Neuronal stem cell (in vitro differentiated cells): ENCODE data around the gene XPO4.

Source experiments
- DNase-seq: peaks from one replicate; pipeline ENCODE4 v3.0.0-alpha.2; 2013; ENCODE audit warnings: low spot score
- H2AFZ ChIP-seq: one replicate; pipeline ENCODE4 v1.6.1; 2013; ENCODE audit warnings: mild to moderate bottlenecking, low read length, inconsistent platforms
- H2AK5ac ChIP-seq: 2 replicates; pipeline ENCODE4 v1.6.1; 2013; ENCODE audit warnings: low read depth, mild to moderate bottlenecking, inconsistent platforms, low read length, moderate library complexity, mixed read lengths
- H2BK120ac ChIP-seq: 2 replicates; pipeline ENCODE4 v1.6.1; 2013; ENCODE audit warnings: low read depth, mild to moderate bottlenecking, inconsistent platforms, low read length, moderate library complexity, mixed read lengths
- H2BK12ac ChIP-seq: one replicate; pipeline ENCODE4 v1.6.1; 2013; ENCODE audit warnings: low read length, inconsistent platforms
- H2BK15ac ChIP-seq: 2 replicates; pipeline ENCODE4 v1.6.1; 2013; ENCODE audit warnings: mild to moderate bottlenecking, low read length, inconsistent platforms, mixed read lengths
- H2BK5ac ChIP-seq: one replicate; pipeline ENCODE4 v1.6.1; 2013; ENCODE audit warnings: inconsistent platforms, mild to moderate bottlenecking, low read length, moderate library complexity
- H3K14ac ChIP-seq: one replicate; pipeline ENCODE4 v1.6.1; 2013; ENCODE audit warnings: low read length, inconsistent platforms
- H3K18ac ChIP-seq: 2 replicates; pipeline ENCODE4 v1.6.1; 2013; ENCODE audit warnings: low read length, inconsistent platforms
- H3K23ac ChIP-seq: 2 replicates; pipeline ENCODE4 v1.6.1; 2013; ENCODE audit warnings: low read depth, mild to moderate bottlenecking, mixed read lengths, low read length, inconsistent platforms; ENCODE audit not compliant: poor library complexity
- H3K27ac ChIP-seq: replicated peaks from 3 replicates; pipeline ENCODE4 v1.5.1; 2013; ENCODE audit warnings: low read length, inconsistent platforms
- H3K27me3 ChIP-seq, 3 experiments: 2 replicates each; pipeline ENCODE4 v1.6.1; 2013; ENCODE audit warnings: low read length in 3 of 3, mild to moderate bottlenecking in 2 of 3, inconsistent platforms in 1 of 3, low read depth in 1 of 3, mixed read lengths in 1 of 3, moderate library complexity in 1 of 3; ENCODE audit not compliant: control insufficient read depth in 3 of 3, insufficient read depth in 3 of 3
- H3K36me3 ChIP-seq, 2 donors: replicated peaks in 1 of 2; 2 replicates each; pipeline ENCODE4 v1.6.1; 2013; ENCODE audit warnings: low read length in 2 of 2; ENCODE audit not compliant: control insufficient read depth in 2 of 2, insufficient read depth in 2 of 2
- H3K4ac ChIP-seq: 2 replicates; pipeline ENCODE4 v1.6.1; 2013; ENCODE audit warnings: inconsistent platforms, mild to moderate bottlenecking, low read length, moderate library complexity
- H3K4me1 ChIP-seq, 2 donors: 1 replicate in 1 of 2; 2 replicates in 1 of 2; pipeline ENCODE4 v1.6.1; 2013; ENCODE audit warnings: low read length in 2 of 2, low read depth in 1 of 2; ENCODE audit not compliant: control insufficient read depth in 2 of 2, insufficient read depth in 1 of 2
- H3K4me2 ChIP-seq: one replicate; pipeline ENCODE4 v1.6.1; 2013; ENCODE audit warnings: mild to moderate bottlenecking, low read length, inconsistent platforms; ENCODE audit not compliant: insufficient read depth, poor library complexity, severe bottlenecking
- H3K4me3 ChIP-seq, 2 donors: 2 replicates each; pipeline ENCODE4 v1.5.1; 2013; ENCODE audit warnings: low read length in 2 of 2, mild to moderate bottlenecking in 2 of 2, inconsistent platforms in 1 of 2, moderate library complexity in 1 of 2
- H3K79me1 ChIP-seq: one replicate; pipeline ENCODE4 v1.6.1; 2013; ENCODE audit warnings: low read depth, mild to moderate bottlenecking, inconsistent platforms, low read length, moderate library complexity
- H3K9ac ChIP-seq: one replicate; pipeline ENCODE4 v1.6.1; 2013; ENCODE audit warnings: mild to moderate bottlenecking, low read depth, low read length, inconsistent platforms; ENCODE audit not compliant: poor library complexity
- H3K9me3 ChIP-seq, 2 donors: replicated peaks in 1 of 2; 2 replicates each; pipeline versions ENCODE3 to v1.6.1; 2013; ENCODE audit warnings: low read length in 2 of 2, mild to moderate bottlenecking in 2 of 2, inconsistent platforms in 1 of 2, low read depth in 1 of 2, mixed read lengths in 1 of 2, moderate library complexity in 1 of 2; ENCODE audit not compliant: control insufficient read depth in 2 of 2, insufficient read depth in 1 of 2
- H4K8ac ChIP-seq: one replicate; pipeline ENCODE4 v1.6.1; 2013; ENCODE audit warnings: low read depth, mild to moderate bottlenecking, inconsistent platforms, low read length, moderate library complexity
- H4K91ac ChIP-seq: one replicate; pipeline ENCODE4 v1.6.1; 2013; ENCODE audit warnings: low read length, low read depth, mild to moderate bottlenecking, inconsistent platforms; ENCODE audit not compliant: poor library complexity
- WGBS, 2 donors: extraction: QIAGEN DNeasy Blood & Tissue Kit; methylation state at CpG; one replicate each; pipeline ENCODE4 v1.1.7; 2013; ENCODE audit warnings: missing lambda C conversion rate in 2 of 2, mixed read lengths in 1 of 2; ENCODE audit not compliant: insufficient read length in 2 of 2, insufficient replicate concordance in 1 of 2; ENCODE audit errors: extremely low coverage in 2 of 2; 5-methylcytosine and 5-hydroxymethylcytosine counted together

XPO4 gene

DNA sequence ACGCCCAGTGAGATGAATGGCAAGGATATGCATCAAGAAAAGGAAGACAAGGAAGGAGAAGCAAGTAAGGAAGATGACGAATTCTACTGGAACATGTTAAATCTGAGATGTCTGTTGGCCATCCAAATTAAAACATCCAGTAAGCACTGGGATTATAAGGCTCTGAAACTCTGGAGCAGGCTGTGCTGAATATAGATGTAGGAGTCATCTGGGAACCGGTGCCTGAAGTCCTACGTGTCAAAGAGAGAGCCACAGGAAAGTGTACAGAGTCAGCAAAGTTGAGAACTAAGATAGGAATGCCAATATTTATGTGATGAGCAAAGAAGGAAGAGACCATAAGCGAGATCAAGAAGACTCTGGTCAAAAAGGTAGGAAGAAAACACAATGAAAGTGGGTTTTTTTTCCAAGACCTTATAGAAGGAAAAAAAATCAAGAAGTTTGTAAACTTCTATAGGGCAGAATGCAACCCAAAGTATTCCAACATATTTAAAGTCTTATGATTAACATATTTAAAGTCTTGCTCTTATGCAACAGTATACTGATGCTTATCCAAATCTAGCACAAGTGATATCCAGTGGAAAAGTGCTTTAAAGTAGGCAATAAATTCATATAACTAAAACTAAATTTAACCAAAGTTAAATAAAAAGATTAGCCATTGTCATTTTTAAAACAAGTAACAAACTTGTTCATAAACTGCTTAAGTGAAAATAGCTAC lies 77.6 kb downstream of the XPO4 start:
- H3K14ac ChIP-seq = no peak overlapping the region
- H3K4ac ChIP-seq = no peak overlapping the region
- WGBS, 2 donors = no CpG with 5 or more reads among the region's 5 CpGs

GRCh38 chr13:20823071-20823470 lies 79.5 kb downstream of the XPO4 start:
- Histone ChIP-seq H2BK15ac (no peak overlapping the region), H3K9ac (no peak overlapping the region), H3K4me3 (no peak overlapping the region), H3K79me1 (no peaks in the 10 kb centered on the region), H3K23ac (no peak overlapping the region), H3K4me1 (peaks cover 0 to 2% of the 10 kb centered on the region in 2 donors), H3K18ac (no peak overlapping the region), H2AFZ (no peak overlapping the region), H3K36me3 (peaks cover 5 to 31% of the 10 kb centered on the region in 2 donors), H3K27me3 (no peaks in the 10 kb centered on the region), H2BK12ac (no peak overlapping the region), H4K8ac (no peak overlapping the region), H3K14ac (no peak overlapping the region), H3K4ac (no peak overlapping the region), H2BK5ac (no peak overlapping the region), H4K91ac (no peak overlapping the region), H2AK5ac (no peak overlapping the region), H2BK120ac (no peak overlapping the region), H3K4me2 (no peak overlapping the region), H3K27ac (no peak overlapping the region), H3K9me3 (no peaks in the 10 kb centered on the region)
- no CpG with 5 or more reads among the region's 1 CpG for WGBS, 2 donors
- no peak for DNase-seq

More for the DNA sequence above, 77.6 kb downstream of the XPO4 start:
- Histone ChIP-seq H2BK120ac (no peak overlapping the region), H2AK5ac (no peak overlapping the region), H2AFZ (no peak overlapping the region), H3K27me3 (no peaks in the 10 kb centered on the region), H4K8ac (no peak overlapping the region), H4K91ac (no peak overlapping the region), H3K4me1 (peaks cover 0 to 2% of the 10 kb centered on the region in 2 donors), H3K79me1 (no peaks in the 10 kb centered on the region), H3K18ac (no peak overlapping the region), H3K36me3 (peaks cover 2 to 21% of the 10 kb centered on the region in 2 donors), H2BK5ac (no peak overlapping the region), H3K4me2 (no peak overlapping the region), H3K23ac (no peak overlapping the region), H3K9me3 (no peaks in the 10 kb centered on the region), H3K4me3 (no peak overlapping the region), H3K9ac (no peak overlapping the region), H2BK15ac (no peak overlapping the region), H3K27ac (no peak overlapping the region), H2BK12ac (no peak overlapping the region)
- DNase-seq = no peak

DNA sequence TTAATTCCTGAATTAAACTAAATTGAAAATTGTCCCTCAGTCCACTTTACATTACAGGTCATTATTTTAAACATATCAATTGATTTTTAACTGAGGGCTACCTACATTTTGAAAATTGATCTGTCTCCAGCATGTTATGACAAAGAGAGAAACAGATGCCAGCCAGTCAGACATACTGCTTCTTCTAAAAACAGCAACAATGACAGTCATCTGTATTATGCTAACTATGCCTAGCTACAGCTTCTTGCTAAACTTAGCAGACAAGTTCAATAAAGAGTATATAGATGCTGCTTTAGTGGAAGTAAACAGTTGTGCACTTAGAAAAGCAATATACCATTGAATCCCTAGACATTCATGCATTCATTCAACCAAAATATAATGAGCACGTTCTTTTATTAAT lies 80.1 kb downstream of the XPO4 start:
- Histone ChIP-seq H3K4me2 (no peak overlapping the region), H2AFZ (no peak overlapping the region), H2AK5ac (no peak overlapping the region), H3K36me3 (peaks cover 6 to 34% of the 10 kb centered on the region in 2 donors), H3K4me3 (no peak overlapping the region), H3K9ac (no peak overlapping the region), H3K27me3 (no peaks in the 10 kb centered on the region), H3K4me1 (peaks cover 0 to 2% of the 10 kb centered on the region in 2 donors), H3K4ac (no peak overlapping the region), H3K79me1 (no peaks in the 10 kb centered on the region), H4K91ac (no peak overlapping the region), H3K27ac (no peak overlapping the region), H3K14ac (no peak overlapping the region), H2BK15ac (no peak overlapping the region), H2BK5ac (no peak overlapping the region), H2BK120ac (no peak overlapping the region), H3K18ac (no peak overlapping the region), H3K23ac (no peak overlapping the region), H3K9me3 (no peaks in the 10 kb centered on the region), H4K8ac (no peak overlapping the region), H2BK12ac (no peak overlapping the region)
- no CpG with 5 or more reads among the region's 1 CpG for WGBS, 2 donors
- no peak for DNase-seq

GRCh38 chr13:20819715-20820114 lies 82.8 kb downstream of the XPO4 start:
- no peak for DNase-seq
- Histone ChIP-seq H3K4me2 (no peak overlapping the region), H3K27me3 (no peaks in the 10 kb centered on the region), H2BK120ac (no peak overlapping the region), H3K9ac (no peak overlapping the region), H3K27ac (no peak overlapping the region), H3K14ac (no peak overlapping the region), H3K4ac (no peak overlapping the region), H3K23ac (no peak overlapping the region), H2BK15ac (no peak overlapping the region), H3K4me3 (no peak overlapping the region), H3K79me1 (no peaks in the 10 kb centered on the region), H2AK5ac (no peak overlapping the region), H4K91ac (no peak overlapping the region), H2BK12ac (no peak overlapping the region), H3K9me3 (no peaks in the 10 kb centered on the region), H3K36me3 (peaks cover 9 to 38% of the 10 kb centered on the region in 2 donors), H2AFZ (no peak overlapping the region), H3K4me1 (no peaks in the 10 kb centered on the region), H4K8ac (no peak overlapping the region), H2BK5ac (no peak overlapping the region), H3K18ac (no peak overlapping the region)
- no CpG with 5 or more reads among the region's 3 CpGs for WGBS, 2 donors
